AG09319 (cell line): Measurements from ENCODE around the gene MAP1B.

Source experiments
- DNase-seq: peaks from one replicate; pipeline ENCODE4 v3.0.0-alpha.2; 2010; ENCODE audit warnings: low read depth; ENCODE audit errors: extremely low read depth
- CTCF ChIP-seq: IDR thresholded peaks from 2 replicates; pipeline ENCODE4 v1.5.1; 2011; ENCODE audit warnings: low read depth, mild to moderate bottlenecking, inconsistent platforms, low read length, moderate library complexity

Gene MAP1B

GRCh38 chr5:72242796-72243475 lies 135.7 kb downstream of the MAP1B start:
- no peak for TF ChIP-seq CTCF
- no peak for DNase-seq

DNA sequence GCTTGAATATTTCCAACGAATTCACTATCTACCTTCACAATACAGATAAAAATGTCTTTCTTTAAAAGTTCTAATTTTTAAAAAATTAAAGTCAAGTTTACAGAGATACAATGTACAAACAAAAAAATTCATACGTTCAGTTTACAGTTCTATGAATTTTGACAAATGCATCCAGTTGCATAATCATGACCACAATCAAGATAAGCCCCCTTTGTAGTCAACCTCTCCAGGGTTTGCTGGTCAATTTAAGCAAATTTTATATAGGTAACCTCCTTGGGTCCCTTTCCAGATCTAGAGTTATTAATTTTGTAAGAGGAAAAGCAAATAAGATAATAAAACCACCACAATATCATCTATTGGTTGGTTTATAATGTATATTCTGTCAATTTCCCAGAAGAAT lies 136.4 kb downstream of the MAP1B start:
- DNase-seq, result no peak
- no peak for TF ChIP-seq CTCF

DNA sequence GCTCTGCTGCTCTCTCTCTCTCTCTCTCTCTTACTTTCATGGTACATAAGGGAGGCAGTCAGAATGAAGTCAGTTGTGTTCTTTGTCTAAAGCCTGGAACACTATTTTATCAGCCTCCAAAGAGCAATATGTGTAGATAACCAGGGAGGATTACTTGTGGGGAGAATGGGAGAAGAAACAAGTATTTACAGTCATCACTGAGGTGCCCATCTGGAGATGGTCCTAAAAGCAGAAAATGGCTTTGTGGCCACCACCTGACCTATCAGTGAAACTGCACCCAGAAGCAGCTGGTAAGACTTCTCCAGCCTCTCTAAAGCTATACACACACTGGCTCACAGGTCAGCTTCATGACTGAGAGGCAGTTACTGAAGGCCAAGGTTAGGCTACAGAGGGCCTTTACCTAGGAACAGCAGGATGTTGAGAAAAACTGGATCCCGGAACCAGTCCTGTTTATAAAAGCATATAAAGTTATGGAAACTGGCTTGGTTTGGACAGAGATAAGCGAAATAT lies 137.6 kb downstream of the MAP1B start:
- peak; percentile 52 for TF ChIP-seq CTCF
- no peak for DNase-seq

GRCh38 chr5:72245546-72245945 lies 138.3 kb downstream of the MAP1B start:
- no peak for TF ChIP-seq CTCF
- no peak for DNase-seq

DNA sequence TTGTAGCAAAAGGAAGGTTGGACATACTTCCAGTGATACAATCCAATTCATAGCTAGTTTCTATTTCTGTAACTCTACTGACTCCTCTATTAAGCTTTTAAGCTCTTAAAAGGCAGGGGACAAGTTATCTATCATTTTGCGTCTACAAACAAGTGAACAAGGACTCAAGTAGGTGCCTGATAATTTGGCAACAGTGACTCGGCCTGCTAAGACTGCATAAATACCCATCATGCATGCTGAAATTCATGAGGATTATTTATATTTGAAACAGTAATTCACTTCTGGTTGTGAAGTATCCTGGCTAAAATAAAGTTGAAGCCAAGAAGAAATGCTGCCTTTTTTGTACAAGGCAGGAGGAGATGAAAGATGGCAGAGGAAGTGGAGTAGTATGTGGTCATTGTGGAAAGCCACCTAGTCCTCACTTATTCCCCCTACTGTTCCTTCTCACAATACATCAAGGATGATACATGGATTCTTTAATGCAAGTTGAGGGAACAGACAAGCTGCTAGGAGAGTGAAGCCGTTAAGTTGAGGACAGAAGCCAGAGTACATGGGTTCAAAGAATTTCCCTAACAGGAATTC lies 138.8 kb downstream of the MAP1B start:
- no peak for DNase-seq
- TF ChIP-seq CTCF, result no peak

DNA sequence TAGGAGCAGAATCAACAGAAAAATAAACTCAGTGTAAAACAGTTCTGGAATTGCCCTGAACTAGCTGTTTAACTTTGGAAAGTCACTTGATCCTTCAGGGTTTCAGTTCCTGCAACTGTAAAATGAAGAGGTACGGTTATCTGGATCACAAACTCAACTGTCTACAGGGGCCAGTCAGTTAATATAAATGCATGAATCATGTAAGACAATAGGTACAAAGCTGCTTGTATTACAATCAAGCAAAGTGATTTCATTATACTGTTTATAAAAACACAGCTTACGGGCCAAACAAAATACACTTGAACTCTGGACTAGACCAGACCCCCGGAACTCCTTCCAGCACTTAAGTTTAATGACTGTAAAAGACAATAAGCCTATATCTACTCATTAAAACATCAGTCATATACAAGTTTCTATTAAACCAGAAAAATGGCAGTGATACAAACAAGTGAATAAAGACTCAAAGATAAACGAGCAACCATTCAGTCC lies 139.7 kb downstream of the MAP1B start:
- TF ChIP-seq CTCF, result no peak
- DNase-seq, result no peak

DNA sequence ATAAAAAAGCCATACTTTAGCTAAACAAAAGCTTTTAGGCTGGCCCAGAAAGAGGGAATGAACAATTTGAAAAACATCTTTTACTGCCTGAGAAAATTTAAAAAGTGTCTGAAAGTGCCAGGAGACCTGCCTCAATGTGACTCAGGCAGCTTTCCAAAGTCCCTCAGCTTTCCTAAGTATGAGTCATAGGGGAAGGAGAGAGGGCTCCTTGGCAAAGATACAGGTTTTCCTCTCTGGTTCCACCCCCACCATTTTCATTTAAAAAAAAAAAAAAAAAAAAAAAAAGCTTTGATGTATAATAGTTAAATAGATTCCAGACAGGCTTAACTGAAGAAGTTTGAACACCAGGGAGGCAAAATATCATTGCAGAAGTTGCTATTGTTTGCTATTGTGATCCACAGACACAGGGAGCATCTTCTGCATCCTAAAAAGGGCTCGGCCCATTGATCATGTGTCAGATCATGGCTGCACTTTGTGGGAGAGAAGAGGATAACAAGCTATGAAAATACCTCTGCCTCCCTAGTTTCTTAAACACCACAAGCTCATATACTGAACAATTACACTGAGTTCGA lies 141.2 kb downstream of the MAP1B start:
- DNase-seq, result peak; percentile 67

More for the DNA sequence above, 141.2 kb downstream of the MAP1B start:
- TF ChIP-seq CTCF, result no peak
